C4-2B (cell line): ENCODE data around the gene UGT2A3.

Experiments used
- CTCF ChIP-seq: fragments of 450-650 bp; conservative IDR thresholded peaks from 2 replicates; pipeline ENCODE4 v1.5.1; 2017; ENCODE audit warnings: mild to moderate bottlenecking
- ZFX ChIP-seq: fragments of 450-650 bp; IDR thresholded peaks from 2 replicates; pipeline ENCODE4 v1.6.1; 2017

GRCh38 chr4:68985442-68985841 is 33.8 kb upstream of the UGT2A3 start:
- TF ChIP-seq ZFX: no peak
- no peak for TF ChIP-seq CTCF
